IMR-90 (cell line): ENCODE measurements around the gene SLC50A1. TPM values are rescaled to one million over a fixed set of nuclear protein-coding genes. Genes with fewer than 3 reads are reported as not detected.
A peak's percentile ranks its signal among the peaks of the same experiment; 100 is the strongest.

Source experiments
- ATAC-seq: fragments of 200-7000 bp; cut with Tn5 transposase; 2 replicates; pipeline ENCODE4 v1.9.1; 2020; ENCODE audit warnings: low read depth, mild to moderate bottlenecking, moderate library complexity
- BruUV-seq: library from RNA; stranded (reverse); fragments of 400-500 nt; replicated peaks from 2 replicates; lab custom pipeline; 2021; lab: Mats Ljungman, UMichigan
- CTCF ChIA-PET: fragments of 300-600 bp; formaldehyde crosslinking; extraction: SDS; loops from one replicate; lab custom pipeline; 2021; ENCODE audit warnings: antibody characterized with exemption; lab: Yijun Ruan, JAX
- POLR2A ChIA-PET: fragments of 300-600 bp; sonication (Branson Sonifier 250); formaldehyde crosslinking; loops from one replicate; lab custom pipeline; 2022; ENCODE audit warnings: antibody characterized with exemption; ENCODE audit not compliant: unreplicated experiment; lab: Charles Lee
- DNase-seq: peaks from one replicate; pipeline ENCODE4 v3.0.0; 2013
- H2AFZ ChIP-seq: replicated peaks from 2 replicates; pipeline ENCODE3; 2013; ENCODE audit warnings: low read length, mild to moderate bottlenecking; ENCODE audit not compliant: poor library complexity
- H2AK5ac ChIP-seq: 2 replicates; pipeline ENCODE4 v1.6.1; 2013; ENCODE audit warnings: low read depth, low read length, inconsistent platforms
- H2AK9ac ChIP-seq: replicated peaks from 2 replicates; pipeline ENCODE3; 2013; ENCODE audit warnings: mild to moderate bottlenecking, low read depth, low read length, moderate library complexity; ENCODE audit not compliant: poor library complexity
- H2BK120ac ChIP-seq: 2 replicates; pipeline ENCODE4 v1.6.1; 2013; ENCODE audit warnings: low read depth, low read length, inconsistent platforms
- H2BK15ac ChIP-seq: 3 replicates; pipeline ENCODE4 v1.6.1; 2013; ENCODE audit warnings: low read depth, low read length, inconsistent platforms
- H2BK20ac ChIP-seq: 2 replicates; pipeline ENCODE4 v1.6.1; 2013; ENCODE audit warnings: low read depth, mild to moderate bottlenecking, inconsistent platforms, low read length, moderate library complexity
- H2BK5ac ChIP-seq: 2 replicates; pipeline ENCODE4 v1.6.1; 2013; ENCODE audit warnings: mild to moderate bottlenecking, low read depth, low read length, inconsistent platforms; ENCODE audit not compliant: poor library complexity, severe bottlenecking
- H3K14ac ChIP-seq: replicated peaks from 2 replicates; pipeline ENCODE4 v1.6.1; 2013; ENCODE audit warnings: low read depth, low read length, inconsistent platforms
- H3K18ac ChIP-seq: 2 replicates; pipeline ENCODE4 v1.6.1; 2013; ENCODE audit warnings: low read depth, low read length, control low read depth
- H3K23ac ChIP-seq: 2 replicates; pipeline ENCODE4 v1.6.1; 2013; ENCODE audit warnings: low read depth, low read length, inconsistent platforms
- H3K27ac ChIP-seq: 2 replicates; pipeline ENCODE4 v1.5.1; 2013; ENCODE audit warnings: mild to moderate bottlenecking, control low read depth, low read length; ENCODE audit not compliant: insufficient read depth
- H3K27me3 ChIP-seq: 2 replicates; pipeline ENCODE4 v1.6.1; 2013; ENCODE audit warnings: low read length; ENCODE audit not compliant: control insufficient read depth, insufficient read depth
- H3K36me3 ChIP-seq: 2 replicates; pipeline ENCODE4 v1.6.1; 2013; ENCODE audit warnings: low read length, mixed read lengths; ENCODE audit not compliant: control insufficient read depth, insufficient read depth
- H3K4ac ChIP-seq: 2 replicates; pipeline ENCODE4 v1.6.1; 2013; ENCODE audit warnings: low read depth, low read length, inconsistent platforms
- H3K4me1 ChIP-seq: 2 replicates; pipeline ENCODE4 v1.6.1; 2013; ENCODE audit warnings: low read length, mixed read lengths; ENCODE audit not compliant: control insufficient read depth, insufficient read depth
- H3K4me2 ChIP-seq: 2 replicates; pipeline ENCODE4 v1.6.1; 2013; ENCODE audit warnings: low read depth, mild to moderate bottlenecking, control low read depth, low read length, moderate library complexity
- H3K4me3 ChIP-seq: 2 replicates; pipeline ENCODE4 v1.5.1; 2013; ENCODE audit warnings: low read depth, mild to moderate bottlenecking, control low read depth, low read length, moderate library complexity; ENCODE audit not compliant: insufficient read depth
- H3K56ac ChIP-seq: 2 replicates; pipeline ENCODE4 v1.6.1; 2013; ENCODE audit warnings: low read length, inconsistent platforms; ENCODE audit not compliant: insufficient read depth; ENCODE audit errors: extremely low read depth
- H3K79me1 ChIP-seq, 2 experiments: 2 replicates each; pipeline ENCODE4 v1.6.1; 2013; ENCODE audit warnings: low read length in 2 of 2, inconsistent platforms in 1 of 2, low read depth in 1 of 2
- H3K9ac ChIP-seq: 2 replicates; pipeline ENCODE4 v1.6.1; 2013; ENCODE audit warnings: low read depth, low read length, control low read depth
- H3K9me1 ChIP-seq: 2 replicates; pipeline ENCODE4 v1.6.1; 2013; ENCODE audit warnings: low read length, inconsistent platforms; ENCODE audit not compliant: insufficient read depth
- H3K9me3 ChIP-seq: 2 replicates; pipeline ENCODE4 v1.6.1; 2013; ENCODE audit warnings: low read length; ENCODE audit not compliant: control insufficient read depth, insufficient read depth
- H4K20me1 ChIP-seq: 2 replicates; pipeline ENCODE4 v1.6.1; 2013; ENCODE audit warnings: low read length, inconsistent platforms; ENCODE audit not compliant: insufficient read depth
- H4K5ac ChIP-seq: 2 replicates; pipeline ENCODE4 v1.6.1; 2013; ENCODE audit warnings: mild to moderate bottlenecking, low read depth, low read length, control low read depth
- H4K8ac ChIP-seq, 2 experiments: 2 replicates each; pipeline ENCODE4 v1.6.1; 2013; ENCODE audit warnings: low read depth in 2 of 2, low read length in 2 of 2, control low read depth in 1 of 2, inconsistent platforms in 1 of 2
- H4K91ac ChIP-seq: 2 replicates; pipeline ENCODE4 v1.6.1; 2013; ENCODE audit warnings: low read depth, low read length, inconsistent platforms; ENCODE audit not compliant: insufficient read depth
- CTCF ChIP-seq: conservative IDR thresholded peaks from 2 replicates; pipeline ENCODE4 v1.5.1; 2012; ENCODE audit warnings: mild to moderate bottlenecking, low read depth, low read length, improper control_type of control experiment
- USF2 ChIP-seq: fragments of 150-350 bp; IDR thresholded peaks from 2 replicates; pipeline ENCODE4 v1.6.1; 2017; ENCODE audit warnings: mild to moderate bottlenecking, antibody characterized with exemption, low read length, low read depth
- WGBS, 2 experiments: methylation state at CpG; one replicate each; pipeline versions ENCODE4 v1.1.5 to v1.1.7; 2013; ENCODE audit warnings: missing lambda C conversion rate in 2 of 2; ENCODE audit not compliant: insufficient read length in 1 of 2; ENCODE audit errors: extremely low coverage in 2 of 2; 5-methylcytosine and 5-hydroxymethylcytosine counted together
- dilution Hi-C: fragments of 300-500 bp; cut with HindIII; formaldehyde crosslinking; loops from one replicate; pipeline ENCODE4 v1.14.3; 2018; ENCODE audit warnings: low sequenced_read_pairs; ENCODE audit not compliant: unreplicated experiment
- in situ Hi-C: fragments of 300-500 bp; cut with MboI; formaldehyde crosslinking; loops from 3 replicates; pipeline ENCODE4 v1.14.3; 2019; ENCODE audit warnings: low sequenced_read_pairs, inconsistent platforms, mixed read lengths
- intact Hi-C: fragments of 100-400 bp; cut with micrococcal nuclease; formaldehyde crosslinking; loops from 2 replicates; pipeline ENCODE4 v1.10.0; 2022
- polyA plus RNA-seq, 3 experiments: library from polyadenylated mRNA; depleted of rRNA; stranded (reverse); fragments of >200 nt; gene quantifications; 2 replicates each; pipeline ENCODE4 v1.2.3, GENCODE V29; 2012; ENCODE audit warnings: low replicate concordance in 1 of 3
- total RNA-seq: library from RNA; depleted of rRNA; stranded (reverse); fragments of >200 nt; gene quantifications from 2 replicates; pipeline ENCODE4 v1.2.3, GENCODE V29; 2012

The SLC50A1 gene
- total and polyA plus RNA-seq, 2 of the 4 experiments (the other 2 are of a cell fraction), result 20.6 to 20.8 TPM

DNA sequence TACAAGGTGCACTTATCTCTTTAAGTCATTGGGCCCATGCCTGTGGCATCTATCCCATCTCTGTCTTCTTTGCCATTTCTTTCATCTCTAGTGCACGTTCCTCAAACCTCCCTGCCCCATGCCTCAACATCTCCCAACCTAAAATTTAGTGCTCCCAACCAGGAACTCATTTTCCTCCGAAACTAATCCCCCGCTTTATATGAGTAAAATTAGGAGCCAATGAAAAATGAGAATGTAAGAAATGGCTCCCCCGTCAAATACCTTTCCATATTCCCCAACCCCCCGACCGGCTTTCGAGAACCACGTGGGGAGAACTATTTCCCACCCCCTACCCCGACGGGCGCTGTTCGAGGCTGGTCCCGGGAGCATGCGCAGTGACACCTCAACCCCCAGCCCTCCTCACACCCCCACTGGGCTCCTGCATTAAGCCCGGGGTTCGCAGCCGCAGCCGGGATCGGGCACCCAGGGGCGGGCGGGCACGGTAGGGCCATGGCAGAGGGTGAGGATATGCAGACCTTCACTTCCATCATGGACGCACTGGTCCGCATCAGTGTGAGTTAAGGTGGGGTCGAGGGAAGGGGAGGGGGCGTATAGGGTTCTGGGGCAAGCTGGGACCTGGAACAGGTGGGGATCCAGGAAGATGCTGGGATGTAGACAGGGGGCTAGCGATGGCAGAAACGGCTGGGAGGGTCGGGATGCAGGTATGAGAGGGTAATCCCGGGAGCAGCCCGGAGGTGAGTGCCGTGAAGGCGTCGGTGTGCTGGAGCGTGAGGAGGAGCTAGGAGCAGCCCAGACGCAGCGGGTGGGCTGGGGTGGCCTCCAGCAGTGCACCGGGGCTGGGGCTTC lies 38.0 kb downstream of the SLC50A1 start, which contains the start of gene TRIM46:
TSS of gene TRIM46 (plus strand) at position 372 of the 846 bp plus-strand sequence. CDS start at position 490, 118 bp downstream.
- Histone ChIP-seq H2AK9ac (peak within 1 kb of the TSS; percentile 96), H2BK120ac (peak within 1 kb of the TSS; percentile 37), H3K23ac (peak within 1 kb of the TSS; percentile 66; the same call in 1 of the 2 replicates), H3K4me2 (peak within 1 kb of the TSS; percentile 94), H3K79me1 (peaks cover 0 to 46% of the 10 kb centered on the region in 2 experiments), H3K14ac (peak within 1 kb of the TSS; percentile 82), H4K5ac (peak within 1 kb of the TSS; percentile 92), H3K27ac (peak within 1 kb of the TSS; percentile 93), H4K91ac (peak within 1 kb of the TSS; percentile 83), H4K20me1 (no peaks in the 10 kb centered on the region), H3K4me3 (peak within 1 kb of the TSS; percentile 81), H4K8ac (peak within 1 kb of the TSS; percentile 34 to 98), H3K27me3 (no peaks in the 10 kb centered on the region), H3K18ac (peak within 1 kb of the TSS; percentile 38), H2BK20ac (no peak within 1 kb of the TSS), H3K9ac (peak within 1 kb of the TSS; percentile 94), H3K9me3 (no peaks in the 10 kb centered on the region), H2AFZ (peak within 1 kb of the TSS; percentile 96), H2AK5ac (peak within 1 kb of the TSS; percentile 87), H3K4ac (peak within 1 kb of the TSS; percentile 92), H3K36me3 (peaks cover 32% of the 10 kb centered on the region), H3K4me1 (peaks cover 3% of the 10 kb centered on the region), H3K9me1 (peaks cover 2% of the 10 kb centered on the region; the same call in 1 of the 2 replicates), H2BK15ac (no peak within 1 kb of the TSS; the same call in 2 of the 3 replicates), H2BK5ac (peak within 1 kb of the TSS; percentile 86), H3K56ac (peak within 1 kb of the TSS; percentile 76)
- in situ Hi-C loops (no loop called here), dilution Hi-C loops (no loop called here), intact Hi-C loops (loop anchor here (10.0 kb wide), 2 partner anchors 199 to 421 kb away; partner anchors contain the start of genes CKS1B and SHC1)
- ChIA-PET CTCF (interaction anchor here (0.6 to 1.6 kb wide), 7 partner anchors 20 to 705 kb away, joined by 3 to 19 read pairs (median 6); partner anchors contain the start of genes CLK2, PBXIP1 and THBS3), POLR2A (interaction anchor here (0.9 to 1.0 kb wide), 2 partner anchors 20 to 51 kb away, joined by 3 to 4 read pairs; no protein-coding TSS in a partner anchor)
- TF ChIP-seq CTCF (no peak), USF2 (peak; percentile 53)
- no TSS peak for BruUV-seq
- peak; percentile 34 for DNase-seq
- peak; percentile 40 for ATAC-seq
- WGBS, 2 experiments, result 2% methylated on average over 5 of the region's 38 CpGs; no CpG with 5 or more reads in 1 of the 2 experiments
